Loucy (cell line): Measurements from ENCODE around the gene ALDH1A1.

Experiments used
- CTCF ChIP-seq: fragments of 200-600 bp; sonication (generic); conservative IDR thresholded peaks from 2 replicates; pipeline ENCODE4 v1.5.1; 2014; ENCODE audit warnings: mild to moderate bottlenecking, antibody characterized with exemption, low read length
- EZH2phosphoT487 ChIP-seq: fragments of 200-600 bp; IDR thresholded peaks from 2 replicates; pipeline ENCODE4 v1.6.1; 2018; ENCODE audit warnings: antibody characterized with exemption, mild to moderate bottlenecking, moderate library complexity, borderline replicate concordance

DNA sequence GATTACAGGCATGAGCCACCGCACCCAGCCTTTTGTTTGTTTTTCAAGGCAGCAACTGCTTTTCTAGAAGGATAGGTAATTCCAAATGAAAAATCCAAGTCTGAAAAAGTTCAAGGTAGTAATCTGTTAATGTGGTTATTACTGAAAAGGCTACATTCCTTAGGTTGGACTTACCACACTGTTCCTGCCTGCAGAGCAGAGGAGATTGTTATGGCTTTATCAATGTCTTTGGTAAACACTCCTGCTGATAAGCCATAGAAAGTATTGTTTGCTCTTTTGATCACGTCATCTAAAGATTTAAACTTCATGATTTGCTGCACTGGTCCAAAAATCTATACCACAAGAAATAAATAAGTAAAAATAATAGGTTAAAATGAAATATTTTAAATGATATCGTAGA, 43.4 kb downstream of the ALDH1A1 start:
- TF ChIP-seq CTCF, result no peak
- TF ChIP-seq EZH2phosphoT487, result no peak
